ENCODE data around the gene RSRC2.
"Not testable (repeated sequence)": the region's sequence is repeated elsewhere in the genome, so short reads cannot be mapped to it uniquely, and the experiment has no call there.

Gene RSRC2

GRCh38 chr12:122484385-122484784, 42.4 kb downstream of the RSRC2 start:
- DNase-seq: not testable (repeated sequence)

GRCh38 chr12:122483969-122484368, 42.8 kb downstream of the RSRC2 start:
- DNase-seq: no peak

- no peak for DNase-seq
These were observed 44.9 kb downstream of the RSRC2 start for GRCh38 chr12:122481861-122482260.

GRCh38 chr12:122480753-122481152, 46.0 kb downstream of the RSRC2 start:
- DNase-seq: no peak

- DNase-seq: no peak
These were observed 52.4 kb downstream of the RSRC2 start for GRCh38 chr12:122474324-122474716.

GRCh38 chr12:122473543-122474323, 53.0 kb downstream of the RSRC2 start:
- DNase-seq: no peak

GRCh38 chr12:122471324-122472226, 55.2 kb downstream of the RSRC2 start:
- DNase-seq: peak in 1 of 2 donors; percentile 65

- not testable (repeated sequence) for DNase-seq
These were observed 56.2 kb downstream of the RSRC2 start for GRCh38 chr12:122470576-122470975.

GRCh38 chr12:122469856-122470255, 56.9 kb downstream of the RSRC2 start:
- DNase-seq: not testable (repeated sequence)

- no peak for DNase-seq
These were observed 58.8 kb downstream of the RSRC2 start for GRCh38 chr12:122467983-122468382.

GRCh38 chr12:122464317-122465042, 62.3 kb downstream of the RSRC2 start:
- DNase-seq: not testable (repeated sequence)

GRCh38 chr12:122460641-122461040, 66.1 kb downstream of the RSRC2 start:
- DNase-seq: no peak

- DNase-seq: no peak
These were observed 66.7 kb downstream of the RSRC2 start for GRCh38 chr12:122460061-122460460.

GRCh38 chr12:122459211-122459610, 67.5 kb downstream of the RSRC2 start:
- DNase-seq: no peak

- no peak for DNase-seq
These were observed 68.4 kb downstream of the RSRC2 start for GRCh38 chr12:122458105-122459035.

GRCh38 chr12:122457627-122458026, 69.1 kb downstream of the RSRC2 start:
- DNase-seq: no peak

GRCh38 chr12:122454739-122455138, 72.0 kb downstream of the RSRC2 start:
- DNase-seq: no peak

GRCh38 chr12:122454250-122454721, 72.5 kb downstream of the RSRC2 start:
- DNase-seq: no peak
